Measurements from ENCODE around the gene MARK3.

MARK3 gene

GRCh38 chr14:103532216-103533136 is 147.3 kb downstream of the MARK3 start:
- no peaks in the 10 kb centered on the region for H3K27me3 ChIP-seq (ENCODE audit: insufficient read depth, low read length, poor library complexity)
- no peak overlapping the region for H3K27ac ChIP-seq (ENCODE audit: low read length)
- DNase-seq (no peak), ATAC-seq (ENCODE audit: insufficient read depth, low read depth) (no peak)
- peaks cover 61% of the 10 kb centered on the region for H3K36me3 ChIP-seq (ENCODE audit: insufficient read depth, low read length)
- H4K20me1 ChIP-seq (ENCODE audit: insufficient read depth, low read length), result peaks cover 69% of the 10 kb centered on the region
- no peak for TF ChIP-seq CTCF (IDR thresholded peaks at IDR 0.05; ENCODE audit: borderline replicate concordance, extremely low read depth, low read length, poor library complexity, severe bottlenecking)
- TF ChIP-seq EZH2 (IDR thresholded peaks at IDR 0.05; ENCODE audit: borderline replicate concordance, low read depth, low read length, severe bottlenecking), result no peak
- H3K4me3 ChIP-seq (ENCODE audit: low read depth in 1 of 2, low read length in 2 of 2), result no peak overlapping the region
- H3K4me2 ChIP-seq (ENCODE audit: insufficient read depth, low read length), result peak overlapping the region; percentile 99; the same call in 1 of the 2 replicates
- no peaks in the 10 kb centered on the region for H3K9me3 ChIP-seq (ENCODE audit: insufficient read depth, low read length, severe bottlenecking)
- peaks cover 35% of the 10 kb centered on the region for H3K4me1 ChIP-seq (ENCODE audit: insufficient read depth, low read length)
- H3K79me2 ChIP-seq (ENCODE audit: insufficient read depth, low read length), result peaks cover 50% of the 10 kb centered on the region
- H3K9ac ChIP-seq (ENCODE audit: low read depth, low read length), result no peak overlapping the region
- H2AFZ ChIP-seq (ENCODE audit: low read depth, low read length), result no peak overlapping the region

- H4K20me1 ChIP-seq (ENCODE audit: insufficient read depth, low read length), result peaks cover 78% of the 10 kb centered on the region
- DNase-seq, result no peak
- H3K9ac ChIP-seq (ENCODE audit: low read depth, low read length), result no peak overlapping the region
- ATAC-seq (ENCODE audit: insufficient read depth, low read depth), result no peak
- H3K79me2 ChIP-seq (ENCODE audit: insufficient read depth, low read length), result peaks cover 43% of the 10 kb centered on the region
- H3K4me3 ChIP-seq (ENCODE audit: low read depth in 1 of 2, low read length in 2 of 2), result no peak overlapping the region
- H3K9me3 ChIP-seq (ENCODE audit: insufficient read depth, low read length, severe bottlenecking), result no peaks in the 10 kb centered on the region
- no peak overlapping the region for H3K4me2 ChIP-seq (ENCODE audit: insufficient read depth, low read length)
- peaks cover 26% of the 10 kb centered on the region for H3K4me1 ChIP-seq (ENCODE audit: insufficient read depth, low read length)
- TF ChIP-seq EZH2 (IDR thresholded peaks at IDR 0.05; ENCODE audit: borderline replicate concordance, low read depth, low read length, severe bottlenecking) (no peak), CTCF (IDR thresholded peaks at IDR 0.05; ENCODE audit: borderline replicate concordance, extremely low read depth, low read length, poor library complexity, severe bottlenecking) (no peak)
- H3K27ac ChIP-seq (ENCODE audit: low read length), result no peak overlapping the region
- H3K27me3 ChIP-seq (ENCODE audit: insufficient read depth, low read length, poor library complexity), result no peaks in the 10 kb centered on the region
- H3K36me3 ChIP-seq (ENCODE audit: insufficient read depth, low read length), result peaks cover 61% of the 10 kb centered on the region
- H2AFZ ChIP-seq (ENCODE audit: low read depth, low read length), result no peak overlapping the region
Measured at GRCh38 chr14:103533137-103533998, 148.2 kb downstream of the MARK3 start.

GRCh38 chr14:103533999-103534575 is 148.9 kb downstream of the MARK3 start:
- Histone ChIP-seq H3K9me3 (ENCODE audit: insufficient read depth, low read length, severe bottlenecking) (no peaks in the 10 kb centered on the region), H3K27me3 (ENCODE audit: insufficient read depth, low read length, poor library complexity) (no peaks in the 10 kb centered on the region), H2AFZ (ENCODE audit: low read depth, low read length) (no peak overlapping the region), H3K79me2 (ENCODE audit: insufficient read depth, low read length) (peaks cover 37% of the 10 kb centered on the region), H3K36me3 (ENCODE audit: insufficient read depth, low read length) (peaks cover 61% of the 10 kb centered on the region), H3K4me2 (ENCODE audit: insufficient read depth, low read length) (no peak overlapping the region), H4K20me1 (ENCODE audit: insufficient read depth, low read length) (peaks cover 82% of the 10 kb centered on the region), H3K27ac (ENCODE audit: low read length) (no peak overlapping the region), H3K9ac (ENCODE audit: low read depth, low read length) (no peak overlapping the region), H3K4me3 (ENCODE audit: low read depth in 1 of 2, low read length in 2 of 2) (no peak overlapping the region), H3K4me1 (ENCODE audit: insufficient read depth, low read length) (peaks cover 23% of the 10 kb centered on the region)
- TF ChIP-seq CTCF (IDR thresholded peaks at IDR 0.05; ENCODE audit: borderline replicate concordance, extremely low read depth, low read length, poor library complexity, severe bottlenecking) (no peak), EZH2 (IDR thresholded peaks at IDR 0.05; ENCODE audit: borderline replicate concordance, low read depth, low read length, severe bottlenecking) (no peak)
- DNase-seq, result no peak
- ATAC-seq (ENCODE audit: insufficient read depth, low read depth), result no peak

Measured in DND-41 (cell line).